GM19397 (cell line): ENCODE results near the gene PRRG2.

ENCODE experiments used
- ATAC-seq: cut with Tn5 transposase; IDR thresholded peaks from one replicate; pipeline ENCODE4 v1.9.1; 2021; ENCODE audit warnings: mild to moderate bottlenecking, moderate library complexity; ENCODE audit not compliant: unreplicated experiment

Gene PRRG2

DNA sequence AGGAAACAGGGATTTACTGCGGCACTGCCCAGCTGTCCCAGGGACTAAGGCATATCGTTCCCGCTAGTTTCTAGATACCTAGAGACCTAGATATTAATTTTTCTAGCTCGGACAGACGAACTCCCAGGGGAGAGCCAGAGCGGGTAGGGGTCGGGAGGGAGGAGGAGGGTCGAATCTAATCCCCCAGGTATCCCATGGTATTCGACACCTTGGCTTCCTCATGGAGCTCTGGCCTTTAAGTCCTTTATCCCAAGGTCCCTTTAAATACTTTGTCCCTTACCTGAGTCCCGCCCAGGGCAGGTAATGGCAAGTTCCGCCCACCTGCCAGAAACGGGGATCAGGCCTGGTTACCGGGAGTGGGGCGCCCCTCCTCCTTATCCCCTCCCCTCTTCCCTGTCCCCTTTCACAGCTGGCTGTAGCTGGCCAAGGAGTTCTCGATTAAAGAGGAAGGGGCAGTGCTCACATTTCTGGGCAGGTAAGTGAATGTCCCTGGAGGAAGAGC, at the start of gene PRRG2:
Gene PRRG2 (plus strand): TSS at position 310 of the 502 bp plus-strand sequence. CDS start 1,904 bp downstream, outside the sequence.
- ATAC-seq, result no peak

DNA sequence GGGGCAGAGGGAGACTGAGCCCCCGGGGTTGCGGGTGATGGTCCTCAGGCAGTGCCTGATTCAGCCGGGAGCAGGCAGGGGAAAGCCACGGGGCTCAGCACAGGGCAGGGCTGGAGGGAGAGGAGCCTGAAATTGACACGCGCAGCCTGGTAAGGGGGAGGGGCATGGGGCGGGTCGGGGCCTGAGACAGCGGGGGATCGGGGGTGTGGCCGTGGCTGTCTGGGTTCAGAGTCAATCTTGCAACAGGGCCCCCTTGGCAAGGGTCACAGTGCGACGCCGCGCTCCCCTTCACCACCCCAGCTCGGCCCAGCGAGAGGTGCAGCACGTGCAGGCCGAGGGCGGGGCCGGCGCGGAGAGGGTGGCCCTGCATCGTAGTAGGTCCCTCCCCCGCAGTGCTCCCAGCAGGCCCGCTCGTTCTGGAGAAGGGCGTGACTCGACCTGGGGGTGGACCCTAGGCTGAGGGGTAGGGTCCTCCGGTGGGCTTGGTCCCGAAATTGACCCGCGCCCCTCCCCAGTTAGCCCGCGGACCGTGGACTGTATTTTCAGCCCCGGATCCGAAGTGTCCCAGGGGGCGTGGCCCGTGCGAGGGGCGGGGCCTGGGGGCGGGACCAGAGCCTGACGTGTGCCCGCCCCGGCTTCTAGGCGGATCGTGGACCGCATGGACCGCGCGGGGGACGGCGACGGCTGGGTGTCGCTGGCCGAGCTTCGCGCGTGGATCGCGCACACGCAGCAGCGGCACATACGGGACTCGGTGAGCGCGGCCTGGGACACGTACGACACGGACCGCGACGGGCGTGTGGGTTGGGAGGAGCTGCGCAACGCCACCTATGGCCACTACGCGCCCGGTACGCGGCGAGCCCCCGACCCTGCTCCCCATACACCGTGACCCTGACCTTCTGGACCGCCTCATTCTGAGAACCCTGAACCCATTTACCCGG, 47.3 kb upstream of the PRRG2 start:
- ATAC-seq, result peak; percentile 68

DNA sequence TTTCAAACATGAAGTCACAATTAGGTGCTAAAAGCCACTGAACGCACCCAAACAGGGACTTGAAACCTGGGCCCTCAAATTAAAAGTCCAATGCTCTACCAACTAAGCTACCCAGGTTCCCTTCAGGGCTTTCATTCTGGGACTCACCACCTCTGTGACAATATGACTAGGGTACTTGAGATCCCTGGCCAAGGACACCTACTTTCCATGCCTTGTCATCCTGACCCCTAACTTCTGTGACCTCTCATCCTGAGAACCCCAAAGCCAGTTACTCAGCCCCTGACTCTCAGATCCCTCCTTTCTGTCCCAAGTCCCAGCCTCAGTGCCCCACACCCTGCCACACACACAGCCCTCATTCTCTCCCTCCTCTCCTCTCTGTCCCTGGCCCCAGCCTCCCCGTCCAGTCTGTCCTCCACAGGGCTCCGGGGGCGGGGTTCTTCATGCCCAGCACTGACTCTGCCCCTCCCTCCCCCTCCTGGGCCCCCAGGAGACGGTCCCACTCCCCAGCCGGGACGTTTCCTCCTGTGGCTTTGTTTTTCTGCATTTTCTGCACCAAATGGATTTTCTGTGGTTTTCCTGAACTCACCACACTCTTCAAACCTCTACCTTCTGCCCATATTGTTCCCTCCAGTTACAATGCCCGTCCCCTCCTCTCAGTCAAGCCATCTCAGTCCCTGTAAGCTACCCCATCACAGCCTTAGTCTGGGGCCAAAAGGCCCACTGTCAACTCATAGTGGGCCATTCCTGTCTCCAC, 46.3 kb upstream of the PRRG2 start:
- ATAC-seq, result no peak

DNA sequence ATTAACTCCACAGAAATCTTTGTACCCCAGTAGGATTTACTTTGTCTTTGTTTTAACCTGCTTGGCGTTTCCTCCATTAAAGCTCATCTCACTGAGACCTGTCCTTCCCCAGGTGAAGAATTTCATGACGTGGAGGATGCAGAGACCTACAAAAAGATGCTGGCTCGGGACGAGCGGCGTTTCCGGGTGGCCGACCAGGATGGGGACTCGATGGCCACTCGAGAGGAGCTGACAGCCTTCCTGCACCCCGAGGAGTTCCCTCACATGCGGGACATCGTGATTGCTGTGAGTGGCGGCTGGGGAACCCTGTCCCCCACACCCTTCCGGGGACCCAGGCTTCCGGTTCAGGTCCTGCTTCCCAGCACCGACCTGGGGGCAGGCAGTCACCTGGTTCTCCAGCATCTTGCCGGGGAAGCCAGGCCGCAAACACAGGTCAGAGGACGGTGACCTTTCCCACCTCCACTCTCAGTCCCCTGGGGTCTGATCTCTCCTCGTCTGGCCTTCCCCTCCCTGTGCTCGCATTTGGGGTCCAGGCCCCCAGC, 44.1 kb upstream of the PRRG2 start:
- no peak for ATAC-seq

DNA sequence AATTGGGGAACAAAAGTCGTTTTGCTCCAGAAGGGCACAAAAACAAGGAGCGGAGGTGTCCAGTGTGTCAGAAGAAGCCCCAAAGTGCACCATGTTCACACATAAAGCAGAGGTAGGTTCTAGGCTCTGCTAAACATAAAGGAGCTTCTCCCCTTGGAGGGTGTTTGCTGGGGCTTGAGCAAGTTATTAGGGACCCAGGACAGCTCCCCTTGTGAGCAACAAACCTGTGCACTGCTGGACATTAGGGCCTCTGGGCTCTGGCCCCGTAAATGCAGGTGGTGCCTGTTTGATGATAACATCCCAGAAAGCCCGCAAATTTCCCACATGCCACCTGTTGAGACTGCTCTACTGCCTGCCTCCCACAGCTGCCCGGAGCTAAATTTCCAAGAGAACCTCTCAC, 42.5 kb upstream of the PRRG2 start:
- no peak for ATAC-seq

DNA sequence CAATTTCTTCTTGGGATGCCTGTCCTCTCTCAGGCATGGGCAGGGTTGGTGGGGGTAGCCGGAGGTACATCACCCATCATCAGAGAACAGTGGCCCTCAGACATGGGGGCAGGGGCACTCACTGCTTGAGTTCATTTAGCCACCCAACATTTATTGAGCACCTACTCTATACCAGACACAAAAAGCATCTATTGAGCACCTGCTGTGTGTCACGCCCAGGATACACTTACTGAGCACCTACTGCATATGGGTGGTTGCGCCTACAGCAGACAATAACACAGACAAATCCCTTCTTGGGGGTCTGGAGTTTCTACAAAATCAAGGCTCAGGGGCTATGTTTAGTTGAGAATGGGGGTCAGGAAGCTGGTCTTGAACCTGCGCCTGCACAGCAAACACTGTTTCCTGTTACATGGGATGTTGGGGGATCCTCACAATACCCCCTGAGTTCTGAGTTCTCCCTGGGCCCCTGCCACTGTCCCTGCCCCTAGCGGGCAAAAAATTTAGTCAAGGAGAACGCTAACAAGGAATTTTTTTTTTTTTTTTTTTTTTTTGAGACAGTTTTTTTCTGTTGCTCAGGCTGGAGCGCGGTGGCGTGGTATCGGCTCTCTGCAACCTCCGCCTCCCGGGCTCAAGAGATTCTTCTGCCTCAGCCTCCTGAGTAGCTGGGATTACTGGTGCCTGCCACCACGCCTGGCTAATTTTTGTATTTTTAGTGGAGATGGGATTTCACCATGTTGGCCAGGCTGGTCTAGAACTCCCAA, 41.7 kb upstream of the PRRG2 start:
- ATAC-seq, result no peak

DNA sequence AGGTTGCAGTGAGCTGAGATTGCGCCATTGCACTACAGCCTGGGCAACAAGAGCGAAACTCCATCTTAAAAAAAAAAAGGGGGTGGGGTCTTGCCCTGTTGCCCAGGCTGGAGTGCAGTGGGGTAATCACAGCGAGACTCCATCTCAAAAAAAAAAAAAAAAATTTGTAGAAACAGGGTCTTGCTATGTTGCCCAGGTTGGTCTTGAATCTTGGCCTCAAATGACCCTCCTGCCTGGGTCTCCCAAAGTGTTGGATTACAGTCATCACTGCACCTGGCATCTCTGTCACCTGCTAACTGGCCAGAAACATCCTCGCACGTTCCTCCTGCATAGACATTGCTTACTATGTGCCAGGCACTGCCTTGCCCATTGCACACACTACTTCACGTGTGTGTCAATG, 39.2 kb upstream of the PRRG2 start:
- no peak for ATAC-seq

DNA sequence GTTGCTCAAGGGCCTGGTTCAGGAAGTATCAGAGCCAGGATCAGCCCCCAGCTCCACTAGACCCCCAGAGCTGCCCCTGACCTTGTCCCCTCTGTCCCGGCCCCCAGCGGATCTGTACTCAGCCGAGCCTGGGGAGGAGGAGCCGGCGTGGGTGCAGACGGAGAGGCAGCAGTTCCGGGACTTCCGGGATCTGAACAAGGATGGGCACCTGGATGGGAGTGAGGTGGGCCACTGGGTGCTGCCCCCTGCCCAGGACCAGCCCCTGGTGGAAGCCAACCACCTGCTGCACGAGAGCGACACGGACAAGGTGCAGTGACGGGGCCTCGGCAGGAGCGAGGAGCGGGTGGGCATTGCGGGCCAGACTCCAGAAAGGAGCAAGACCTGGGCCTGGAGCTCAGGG, 38.7 kb upstream of the PRRG2 start:
- ATAC-seq, result no peak

DNA sequence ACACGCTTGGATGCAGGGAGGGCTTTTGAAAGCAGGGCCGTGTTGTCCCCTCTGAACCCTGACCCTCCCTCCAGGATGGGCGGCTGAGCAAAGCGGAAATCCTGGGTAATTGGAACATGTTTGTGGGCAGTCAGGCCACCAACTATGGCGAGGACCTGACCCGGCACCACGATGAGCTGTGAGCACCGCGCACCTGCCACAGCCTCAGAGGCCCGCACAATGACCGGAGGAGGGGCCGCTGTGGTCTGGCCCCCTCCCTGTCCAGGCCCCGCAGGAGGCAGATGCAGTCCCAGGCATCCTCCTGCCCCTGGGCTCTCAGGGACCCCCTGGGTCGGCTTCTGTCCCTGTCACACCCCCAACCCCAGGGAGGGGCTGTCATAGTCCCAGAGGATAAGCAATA, 38.1 kb upstream of the PRRG2 start:
- ATAC-seq, result no peak

DNA sequence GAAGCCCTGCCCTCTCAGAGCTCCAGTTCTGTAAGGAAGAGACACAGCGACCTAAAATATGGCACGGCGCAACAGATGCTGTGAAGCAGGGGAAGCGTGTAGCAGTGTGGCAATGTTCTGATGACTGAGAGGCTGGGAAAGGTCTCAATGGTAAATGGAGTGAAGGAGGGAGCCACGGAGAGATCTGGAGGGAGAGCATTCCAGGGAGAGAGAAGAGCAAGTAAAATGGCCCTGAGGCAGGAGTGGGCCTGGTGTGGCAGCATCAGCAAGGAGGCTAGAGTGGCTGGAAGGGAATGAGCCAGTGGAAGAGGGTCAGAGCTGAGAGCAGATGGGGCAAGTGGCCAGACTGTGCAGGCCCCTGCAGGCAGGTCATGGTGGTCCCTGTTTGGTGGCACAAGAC, 37.0 kb upstream of the PRRG2 start:
- ATAC-seq, result no peak

DNA sequence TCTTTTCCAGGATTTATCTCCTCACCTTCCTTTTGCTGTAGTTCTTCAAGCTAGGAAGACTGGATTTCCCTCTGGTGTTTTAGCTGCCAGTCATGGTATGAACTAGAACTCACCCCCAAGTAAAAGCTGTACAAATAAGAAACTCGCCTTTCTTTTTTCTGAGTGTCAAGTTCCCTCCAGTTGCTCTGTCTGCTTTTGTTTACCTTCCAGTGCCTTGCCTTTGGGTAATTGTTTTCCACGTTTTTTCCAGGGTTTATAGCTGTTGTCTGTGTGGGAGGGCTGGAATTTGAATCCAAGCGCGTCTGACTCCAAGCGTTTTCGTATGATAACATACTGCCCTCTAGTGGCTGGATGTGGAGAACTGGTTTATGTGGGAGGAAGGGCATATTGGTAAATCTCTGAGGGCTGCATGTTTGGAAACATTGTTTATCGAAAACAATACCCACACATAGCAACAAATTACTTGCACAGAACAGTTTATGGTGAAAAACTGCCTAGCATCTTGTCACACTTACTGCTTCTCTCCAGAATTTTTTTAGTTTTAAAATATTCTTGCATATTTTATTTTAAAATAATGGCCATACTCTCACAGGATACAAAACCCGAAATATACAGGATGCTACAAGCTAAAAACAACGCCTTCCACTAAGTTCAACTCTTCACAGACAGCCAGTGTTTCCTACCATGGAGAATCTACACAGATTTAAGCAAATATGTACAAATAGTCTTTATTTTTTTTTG, 34.1 kb upstream of the PRRG2 start:
- ATAC-seq, result no peak

DNA sequence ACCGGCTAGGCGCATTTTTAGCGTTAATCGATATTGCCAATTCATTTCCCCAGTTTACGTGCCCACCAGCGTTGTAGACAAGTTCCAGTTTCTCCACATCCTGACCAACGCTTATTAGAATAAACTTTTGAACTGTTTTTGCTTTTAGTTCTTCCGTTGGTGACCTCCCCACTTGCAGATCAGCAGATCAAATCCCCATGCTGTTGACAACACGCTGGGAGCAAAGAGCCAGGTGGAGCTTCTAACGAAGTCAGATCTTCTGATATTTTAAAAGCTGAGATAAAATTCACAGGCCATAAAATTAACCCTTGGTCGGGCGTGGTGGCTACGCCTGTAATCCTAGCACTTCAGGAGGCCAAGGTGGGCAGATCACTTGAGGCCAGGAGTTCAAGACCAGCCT, 32.1 kb upstream of the PRRG2 start:
- ATAC-seq, result no peak

DNA sequence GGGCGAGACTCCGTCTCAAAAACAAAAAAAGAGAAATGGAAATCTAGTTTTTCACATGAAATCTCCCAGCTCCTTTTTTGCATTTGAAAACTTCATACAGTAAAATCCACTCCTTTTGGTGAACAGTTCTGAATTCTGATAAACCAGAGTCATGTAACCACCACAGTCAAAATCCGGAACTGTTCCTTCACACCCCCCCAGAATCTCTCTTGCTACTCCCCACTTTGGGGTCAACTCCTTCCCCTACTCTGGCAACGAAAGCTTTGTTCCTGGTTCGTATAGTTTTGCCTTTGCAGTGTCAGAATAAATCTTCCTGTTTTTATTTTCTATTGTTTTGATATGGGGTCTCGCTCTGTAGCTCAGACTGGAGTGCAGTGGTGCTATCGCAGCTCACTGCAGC, 29.6 kb upstream of the PRRG2 start:
- no peak for ATAC-seq

DNA sequence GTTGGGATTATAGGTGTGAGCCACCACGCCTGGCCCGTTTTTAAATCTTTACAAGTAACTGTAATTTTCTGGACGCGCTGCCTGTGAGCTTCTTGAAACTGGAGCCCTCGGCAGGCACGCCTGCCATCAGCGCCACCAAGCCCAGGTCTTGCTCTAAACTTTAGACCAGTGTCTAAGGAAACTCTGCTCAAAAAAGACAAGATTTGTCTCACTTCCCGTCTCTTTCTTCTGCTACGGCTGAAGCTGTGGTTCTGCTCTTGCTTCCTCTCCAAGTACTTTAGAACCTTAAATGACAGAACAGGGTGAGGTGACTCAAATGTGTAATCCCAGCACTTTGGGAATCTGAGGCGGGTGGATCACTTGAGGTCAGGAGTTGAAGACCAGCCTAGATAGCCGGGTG, 28.4 kb upstream of the PRRG2 start:
- no peak for ATAC-seq

DNA sequence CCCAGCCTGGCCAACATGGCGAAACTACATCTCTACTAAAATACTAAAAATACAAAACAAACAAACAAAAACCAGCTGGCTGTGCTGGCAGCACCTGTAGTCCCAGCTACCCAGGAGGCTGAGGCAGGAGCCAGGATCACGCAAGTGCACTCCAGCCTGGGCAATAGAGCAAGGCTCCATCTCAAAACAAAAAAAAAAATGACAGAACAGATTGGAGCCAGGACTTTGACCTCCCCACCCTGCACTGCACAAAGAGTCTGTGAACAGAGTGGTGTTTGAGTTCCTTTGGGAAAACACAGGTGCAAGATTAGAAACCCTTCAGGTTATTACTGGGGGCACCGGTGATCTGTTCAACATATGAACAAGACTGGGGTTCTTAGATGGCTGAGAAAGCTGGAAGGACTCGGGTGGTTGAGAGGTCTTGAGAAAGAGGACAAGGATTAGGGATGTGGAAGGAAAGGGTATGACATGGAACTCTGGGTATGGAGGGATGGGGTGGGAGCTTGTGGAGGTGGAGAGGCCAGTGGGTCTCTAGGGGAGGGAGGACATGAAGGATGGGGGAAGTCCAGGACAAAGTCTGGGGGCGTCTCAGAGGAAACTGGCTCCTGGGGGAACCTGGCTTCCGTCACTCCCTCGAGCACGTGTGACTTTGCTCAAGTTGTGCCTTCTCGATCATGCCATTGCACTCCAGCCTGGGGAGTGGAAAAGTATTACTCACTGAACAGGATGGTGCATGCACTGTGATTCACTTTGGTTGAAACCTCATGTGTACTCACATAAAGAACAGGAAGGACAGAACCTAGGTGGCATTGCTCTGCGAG, 27.5 kb upstream of the PRRG2 start:
- no peak for ATAC-seq

DNA sequence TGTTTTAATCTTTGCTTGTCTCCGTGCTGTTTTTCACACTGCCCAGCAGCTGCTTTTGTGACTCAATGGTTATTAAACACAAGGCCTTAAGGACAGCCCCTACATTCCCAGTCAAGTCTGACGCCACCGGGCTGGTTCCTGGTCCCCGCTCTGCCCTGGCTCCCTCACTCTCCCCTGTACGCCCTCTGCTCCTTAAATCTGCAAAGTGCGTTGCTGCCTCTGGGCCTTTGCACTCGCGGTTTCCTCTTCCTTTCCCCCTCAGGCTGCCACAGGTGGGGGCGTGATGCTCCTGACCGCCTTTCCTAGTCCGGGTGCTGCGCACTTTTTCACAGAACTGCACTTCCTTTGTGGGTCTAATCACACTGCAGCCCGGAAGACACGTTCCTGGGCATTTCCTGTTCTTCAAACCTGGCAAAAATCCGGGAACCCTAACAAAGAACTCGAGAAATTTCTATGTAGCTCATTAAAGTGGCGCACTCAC, 26.4 kb upstream of the PRRG2 start:
- no peak for ATAC-seq

DNA sequence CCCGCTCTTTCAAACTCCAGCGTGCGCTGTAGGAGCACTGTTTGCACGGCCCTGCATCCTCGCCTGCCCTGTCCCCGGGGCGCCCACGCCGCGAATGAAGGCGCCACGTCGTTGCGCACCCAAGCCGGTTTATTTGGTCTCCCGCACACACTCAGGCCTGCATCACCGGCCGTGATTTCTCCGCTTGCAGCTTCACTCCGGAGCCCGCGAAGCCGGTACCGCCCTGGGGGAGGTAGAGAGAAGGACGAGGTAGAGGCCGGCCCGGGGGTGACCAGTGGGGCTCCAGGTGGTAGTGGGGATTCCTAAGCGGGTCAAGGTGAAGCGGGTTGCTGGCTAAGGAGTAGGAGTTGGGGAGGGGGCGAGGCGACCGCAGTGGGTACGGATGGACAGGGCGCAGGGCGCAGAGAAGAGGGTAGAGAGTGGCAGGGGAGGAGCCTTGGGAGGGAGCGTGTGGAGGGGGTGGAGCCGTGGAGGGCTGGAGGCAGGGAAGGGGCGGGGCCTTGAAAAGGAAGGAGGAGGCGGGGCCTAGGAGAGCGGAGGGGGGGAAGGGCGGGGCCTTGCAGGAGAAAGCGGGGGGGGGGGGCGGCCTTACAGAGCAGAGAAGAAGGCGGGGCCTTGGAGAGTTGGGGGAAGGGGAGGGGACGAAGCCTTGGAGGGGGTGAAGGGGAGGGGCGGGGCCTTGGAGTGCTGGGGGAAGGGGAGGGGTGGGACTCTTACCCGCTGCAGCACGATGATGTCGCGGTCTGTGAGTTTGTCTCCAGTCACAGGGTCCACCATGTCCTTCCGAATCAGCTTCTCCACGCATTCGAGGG, 25.3 kb upstream of the PRRG2 start:
- ATAC-seq, result no peak
